ENCODE measurements around the gene APEX1.

The APEX1 gene

DNA sequence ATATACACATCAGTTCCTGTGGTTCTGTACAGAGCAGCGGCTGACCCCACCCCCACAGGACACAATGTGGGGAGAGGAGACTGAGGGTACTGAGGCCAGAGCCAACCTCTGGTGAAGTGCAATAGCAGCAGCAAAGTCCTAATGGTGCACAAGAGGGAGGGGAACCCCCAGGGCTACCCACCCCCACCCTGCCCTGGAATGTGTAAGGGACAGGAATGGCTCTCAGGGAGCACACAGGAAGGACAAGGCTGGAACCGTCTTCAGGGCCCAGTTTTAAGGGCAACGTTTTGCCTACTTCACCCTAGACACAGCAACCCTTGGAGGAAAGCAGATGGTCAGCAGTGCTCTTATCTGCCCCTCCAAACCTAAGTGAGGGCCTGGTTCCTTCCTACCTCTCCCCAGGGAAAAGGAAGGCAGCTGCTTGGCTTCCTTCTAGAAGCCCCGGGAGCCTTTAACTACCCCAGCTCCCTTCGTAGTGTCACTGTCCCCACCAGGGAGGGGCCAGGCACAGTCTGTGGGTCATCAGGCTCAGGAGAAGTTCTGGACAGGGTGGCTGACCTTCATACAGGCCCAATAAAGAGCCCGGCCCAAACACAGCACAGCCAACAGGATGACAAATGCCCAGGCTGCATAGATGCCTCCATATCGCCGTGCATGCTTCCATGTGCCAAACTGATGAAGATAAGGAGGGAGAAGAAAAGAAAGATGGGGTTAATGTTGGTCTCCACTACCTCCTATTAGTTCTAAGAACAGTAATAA lies 3.2 kb downstream of the APEX1 start:
- H3K9ac ChIP-seq: no peak overlapping the region
- no peak overlapping the region for H3K4me2 ChIP-seq
- H4K20me1 ChIP-seq (ENCODE audit: insufficient read depth): no peaks in the 10 kb centered on the region

DNA sequence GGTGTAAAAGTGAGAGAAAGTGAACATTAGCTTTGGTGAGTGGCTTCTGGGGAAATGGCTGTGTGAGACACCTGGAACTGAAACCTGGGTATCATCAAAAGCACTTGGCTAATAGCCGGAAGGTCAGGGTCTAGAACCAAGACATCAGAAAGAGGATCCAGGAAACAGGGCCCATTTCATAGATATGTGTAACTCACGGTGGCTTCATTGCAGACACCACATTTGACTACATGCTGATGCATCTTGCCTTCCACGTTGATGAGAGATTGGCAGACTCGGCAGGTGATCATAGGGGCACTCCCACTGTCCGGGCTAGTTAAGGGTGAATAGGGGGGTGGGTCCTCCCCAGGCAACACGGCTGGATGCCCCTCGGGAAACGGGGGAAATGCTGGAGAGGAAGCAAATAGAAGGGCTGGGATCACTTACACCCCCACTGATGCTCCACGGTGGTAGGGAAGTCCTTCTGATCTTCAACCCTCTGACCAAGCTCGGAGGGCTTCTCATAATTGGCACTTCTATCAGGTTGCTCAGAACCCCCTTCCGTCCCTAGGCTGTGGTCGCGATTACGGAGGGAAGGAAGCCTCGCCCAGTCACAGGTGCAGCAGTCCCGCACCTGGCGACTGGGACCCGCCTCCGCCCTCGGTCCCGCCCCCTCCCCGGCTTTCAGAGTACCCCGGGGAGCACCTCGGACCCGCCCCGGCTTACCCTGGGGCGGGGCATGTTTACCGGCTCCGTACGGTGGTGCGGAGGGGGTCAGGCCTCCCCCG lies 5.6 kb downstream of the APEX1 start:
- TF ChIP-seq, protein P1, sequence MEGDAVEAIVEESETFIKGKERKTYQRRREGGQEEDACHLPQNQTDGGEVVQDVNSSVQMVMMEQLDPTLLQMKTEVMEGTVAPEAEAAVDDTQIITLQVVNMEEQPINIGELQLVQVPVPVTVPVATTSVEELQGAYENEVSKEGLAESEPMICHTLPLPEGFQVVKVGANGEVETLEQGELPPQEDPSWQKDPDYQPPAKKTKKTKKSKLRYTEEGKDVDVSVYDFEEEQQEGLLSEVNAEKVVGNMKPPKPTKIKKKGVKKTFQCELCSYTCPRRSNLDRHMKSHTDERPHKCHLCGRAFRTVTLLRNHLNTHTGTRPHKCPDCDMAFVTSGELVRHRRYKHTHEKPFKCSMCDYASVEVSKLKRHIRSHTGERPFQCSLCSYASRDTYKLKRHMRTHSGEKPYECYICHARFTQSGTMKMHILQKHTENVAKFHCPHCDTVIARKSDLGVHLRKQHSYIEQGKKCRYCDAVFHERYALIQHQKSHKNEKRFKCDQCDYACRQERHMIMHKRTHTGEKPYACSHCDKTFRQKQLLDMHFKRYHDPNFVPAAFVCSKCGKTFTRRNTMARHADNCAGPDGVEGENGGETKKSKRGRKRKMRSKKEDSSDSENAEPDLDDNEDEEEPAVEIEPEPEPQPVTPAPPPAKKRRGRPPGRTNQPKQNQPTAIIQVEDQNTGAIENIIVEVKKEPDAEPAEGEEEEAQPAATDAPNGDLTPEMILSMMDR (conservative IDR thresholded peaks at IDR 0.05; ENCODE audit: low read depth, low read length): no peak
- Histone ChIP-seq H2AFZ (ENCODE audit: low read depth) (no peak overlapping the region; the same call in 1 of the 2 replicates), H3K36me3 (ENCODE audit: insufficient read depth) (no peaks in the 10 kb centered on the region), H3K27ac (peak overlapping the region; percentile 59), H3K4me1 (ENCODE audit: low read depth, poor library complexity, severe bottlenecking) (peaks cover 15% of the 10 kb centered on the region), H4K20me1 (ENCODE audit: insufficient read depth) (no peaks in the 10 kb centered on the region), H3K9ac (peak overlapping the region; percentile 49; the same call in 1 of the 2 replicates), H3K27me3 (ENCODE audit: insufficient read depth, low read depth) (no peaks in the 10 kb centered on the region), H3K4me3 (IDR thresholded peaks at IDR 0.05; ENCODE audit: insufficient read depth, low read depth, low read length) (no peak overlapping the region), H3K79me2 (ENCODE audit: insufficient read depth, low read depth) (peaks cover 24% of the 10 kb centered on the region), H3K4me2 (peak overlapping the region; percentile 68; the same call in 1 of the 2 replicates)

More for the DNA sequence above, 3.2 kb downstream of the APEX1 start:
- Histone ChIP-seq H3K4me3 (IDR thresholded peaks at IDR 0.05; ENCODE audit: insufficient read depth, low read depth, low read length) (no peak overlapping the region), H3K27ac (no peak overlapping the region), H3K79me2 (ENCODE audit: insufficient read depth, low read depth) (peaks cover 38% of the 10 kb centered on the region), H3K36me3 (ENCODE audit: insufficient read depth) (no peaks in the 10 kb centered on the region), H3K4me1 (ENCODE audit: low read depth, poor library complexity, severe bottlenecking) (peaks cover 20% of the 10 kb centered on the region), H2AFZ (ENCODE audit: low read depth) (no peak overlapping the region), H3K27me3 (ENCODE audit: insufficient read depth, low read depth) (no peaks in the 10 kb centered on the region)
- TF ChIP-seq, protein P1 (conservative IDR thresholded peaks at IDR 0.05; ENCODE audit: low read depth, low read length): no peak

DNA sequence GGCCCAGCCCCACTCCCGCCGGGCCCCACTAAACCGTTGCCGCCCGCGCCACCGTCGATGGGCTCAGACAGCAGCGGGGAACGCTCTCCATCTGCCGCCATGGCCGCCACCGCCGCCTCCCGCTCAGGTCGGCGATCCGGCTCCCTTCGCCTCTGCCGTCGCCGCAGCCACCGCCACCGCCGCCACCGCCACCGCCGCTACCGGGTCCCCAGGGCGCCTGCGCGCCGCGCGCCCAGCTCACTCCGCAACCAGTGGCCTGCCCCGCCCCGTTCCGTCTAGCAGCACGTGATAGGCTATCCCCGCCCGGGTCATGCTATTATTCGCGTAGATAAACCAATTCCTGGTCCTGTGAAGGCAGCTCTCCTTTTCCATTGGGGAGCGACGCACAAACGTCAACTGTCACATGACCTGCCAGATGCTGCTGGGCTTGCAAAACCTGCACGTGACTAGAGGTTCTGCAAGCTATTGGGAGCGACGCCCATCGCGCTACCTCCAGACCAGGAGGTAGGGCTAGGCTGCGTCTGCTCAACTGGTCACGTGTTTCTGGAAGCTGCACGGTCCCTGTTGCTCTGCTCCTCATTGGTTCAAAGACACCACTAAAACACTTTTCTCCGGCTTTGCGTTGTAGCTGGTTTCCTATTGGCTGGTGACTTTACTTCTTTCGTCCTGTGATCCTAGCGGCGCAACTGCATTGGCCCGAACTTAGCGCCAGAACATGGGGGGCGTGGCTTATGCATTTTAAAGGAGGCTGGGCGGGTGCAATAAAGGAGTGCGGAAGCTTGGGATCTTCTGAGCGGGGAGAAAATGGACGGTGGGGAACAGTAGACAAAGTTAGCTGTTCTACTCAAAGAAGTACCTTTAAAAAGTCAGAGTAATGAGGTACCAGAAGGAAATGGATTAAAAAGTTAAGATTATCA lies 6.5 kb downstream of the APEX1 start, which contains the start of gene PIP4P1:
TSS of gene PIP4P1 (minus strand) at position 210 of the 917 bp plus-strand sequence. CDS start at position 101, 109 bp downstream.
- TF ChIP-seq, protein P1 (conservative IDR thresholded peaks at IDR 0.05; ENCODE audit: low read depth, low read length): no peak
- Histone ChIP-seq H3K27ac (peak within 1 kb of the TSS; percentile 59), H2AFZ (ENCODE audit: low read depth) (peak within 1 kb of the TSS; percentile 60)

DNA sequence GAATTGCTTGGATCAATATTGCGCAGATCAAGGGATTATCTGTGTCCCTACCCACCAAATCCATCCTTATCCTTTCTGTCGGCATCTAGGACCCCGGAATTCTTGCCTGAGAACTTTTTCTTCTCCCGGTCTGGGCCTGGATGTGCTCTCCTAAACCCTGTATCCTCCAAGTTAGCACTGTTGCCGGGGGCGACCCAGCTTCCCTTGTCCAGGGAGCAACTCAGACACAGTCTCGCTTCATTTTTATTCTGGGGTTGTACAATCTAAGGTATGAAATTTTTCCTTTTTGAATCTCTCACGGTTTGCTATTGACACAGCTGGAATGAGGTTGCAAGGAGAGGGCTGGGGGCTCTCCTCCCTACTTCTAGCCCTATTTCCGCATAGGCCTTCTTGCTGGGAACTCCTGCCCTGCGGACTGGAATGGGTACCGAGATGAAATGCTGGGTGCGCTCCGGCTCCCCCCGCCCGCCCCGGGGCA lies 13.8 kb downstream of the APEX1 start:
- Histone ChIP-seq H3K79me2 (ENCODE audit: insufficient read depth, low read depth) (peaks cover 37% of the 10 kb centered on the region), H2AFZ (ENCODE audit: low read depth) (peak overlapping the region; percentile 66), H3K4me1 (ENCODE audit: low read depth, poor library complexity, severe bottlenecking) (peaks cover 23% of the 10 kb centered on the region), H3K4me2 (peak overlapping the region; percentile 78; the same call in 1 of the 2 replicates), H3K27me3 (ENCODE audit: insufficient read depth, low read depth) (no peaks in the 10 kb centered on the region), H4K20me1 (ENCODE audit: insufficient read depth) (no peaks in the 10 kb centered on the region), H3K36me3 (ENCODE audit: insufficient read depth) (no peaks in the 10 kb centered on the region), H3K9ac (peak overlapping the region; percentile 89; the same call in 1 of the 2 replicates), H3K4me3 (IDR thresholded peaks at IDR 0.05; ENCODE audit: insufficient read depth, low read depth, low read length) (no peak overlapping the region), H3K27ac (peak overlapping the region; percentile 86)
- TF ChIP-seq, protein P1 (conservative IDR thresholded peaks at IDR 0.05; ENCODE audit: low read depth, low read length): no peak

More for the DNA sequence above, 6.5 kb downstream of the APEX1 start, which contains the start of gene PIP4P1:
- Histone ChIP-seq H3K36me3 (ENCODE audit: insufficient read depth) (no peaks in the 10 kb centered on the region), H3K9ac (peak within 1 kb of the TSS; percentile 49; the same call in 1 of the 2 replicates), H3K79me2 (ENCODE audit: insufficient read depth, low read depth) (peaks cover 15% of the 10 kb centered on the region), H3K4me2 (peak within 1 kb of the TSS; percentile 68), H3K27me3 (ENCODE audit: insufficient read depth, low read depth) (no peaks in the 10 kb centered on the region), H3K4me1 (ENCODE audit: low read depth, poor library complexity, severe bottlenecking) (peaks cover 11% of the 10 kb centered on the region), H4K20me1 (ENCODE audit: insufficient read depth) (no peaks in the 10 kb centered on the region), H3K4me3 (IDR thresholded peaks at IDR 0.05; ENCODE audit: insufficient read depth, low read depth, low read length) (no peak within 1 kb of the TSS)
